ENCODE measurements around the gene DTNB. TPM values are rescaled to one million over a fixed set of nuclear protein-coding genes. Genes with fewer than 3 reads are reported as not detected.
A peak's percentile ranks its signal among the peaks of the same experiment; 100 is the strongest.

The DTNB gene
- total and polyA plus RNA-seq, 10 of the 15 experiments (the other 5 are each of a cell fraction or from before 2014, with no cell fraction given): 4.5 to 30.6 (median 11.9) TPM

GRCh38 chr2:25362434-25363145 is 310.8 kb downstream of the DTNB start:
- peak overlapping the region; percentile 64 for H2AFZ ChIP-seq (ENCODE audit: control insufficient read depth, low read depth, low read length)
- peak overlapping the region; percentile 97 for H3K4me2 ChIP-seq (ENCODE audit: control insufficient read depth, insufficient read depth)
- H4K20me1 ChIP-seq (ENCODE audit: control insufficient read depth, insufficient read depth): no peaks in the 10 kb centered on the region
- FAIRE-seq (no peak), DNase-seq (ENCODE audit: low read depth, low spot score) (peak; percentile 80), ATAC-seq (peak; percentile 92)
- peak overlapping the region; percentile 84 for H3K27ac ChIP-seq (ENCODE audit: control insufficient read depth, insufficient read depth)
- peak overlapping the region; percentile 69 for H3K9ac ChIP-seq (ENCODE audit: control insufficient read depth, insufficient read depth, low read length)
- intact Hi-C loops (cut with micrococcal nuclease; ENCODE audit: unreplicated experiment) (loop anchor here (1.0 to 2.0 kb wide), 5 partner anchors 14 to 205 kb away; no protein-coding TSS in a partner anchor), in situ Hi-C loops (cut with MboI) (no loop called here)
- 1% methylated on average over 21 of the region's 21 CpGs for WGBS (ENCODE audit: insufficient coverage, insufficient replicate concordance, low lambda C conversion rate, missing lambda C conversion rate)
- H3K36me3 ChIP-seq (ENCODE audit: control insufficient read depth in 2 of 2, insufficient read depth in 2 of 2, low read length in 1 of 2): no peaks in the 10 kb centered on the region
- RAD21 ChIA-PET (ENCODE audit: unreplicated experiment): interaction anchor here (0.6 to 2.6 kb wide), 33 partner anchors 9 to 387 kb away, joined by 3 to 59 read pairs (median 5); no protein-coding TSS in a partner anchor
- H3K4me3 ChIP-seq: peak overlapping the region; percentile 72
- no peaks in the 10 kb centered on the region for H3K27me3 ChIP-seq (replicated peaks in 1 of 2; ENCODE audit: control insufficient read depth in 2 of 2, insufficient read depth in 2 of 2, low read length in 1 of 2)
- peaks cover 13% of the 10 kb centered on the region for H3K4me1 ChIP-seq (ENCODE audit: control insufficient read depth, insufficient read depth, low read length)
- SMC1A ChIA-PET (ENCODE audit: uncharacterized antibody, unreplicated experiment): interaction anchor here (0.8 to 3.1 kb wide), 40 partner anchors 9 to 240 kb away, joined by 3 to 39 read pairs (median 5); partner anchors contain the start of gene DNMT3A
- BruUV-seq (replicated peaks): TSS peak; percentile 98
- H3K79me2 ChIP-seq (ENCODE audit: control insufficient read depth, insufficient read depth, low read length): no peaks in the 10 kb centered on the region
- CTCF ChIA-PET: interaction anchor here (0.7 to 8.6 kb wide), 58 partner anchors 9 to 434 kb away, joined by 3 to 126 read pairs (median 5); partner anchors contain the start of genes DNMT3A, DTNB and POMC
- H3K9me3 ChIP-seq (replicated peaks; ENCODE audit: control insufficient read depth, insufficient read depth, low read length): no peaks in the 10 kb centered on the region
- POLR2A ChIA-PET: interaction anchor here (0.5 to 3.2 kb wide), 35 partner anchors 9 to 570 kb away, joined by 3 to 40 read pairs (median 5); no protein-coding TSS in a partner anchor
- TF ChIP-seq RCOR1 (conservative IDR thresholded peaks at IDR 0.05; ENCODE audit: low read depth, low read length): peak; percentile 81; the same call in 1 of the 2 replicates
- TF ChIP-seq SKIL (IDR thresholded peaks at IDR 0.05; ENCODE audit: low read depth, poor library complexity, severe bottlenecking): peak; percentile 18
- TF ChIP-seq HSF1 (IDR thresholded peaks at IDR 0.05; ENCODE audit: low read depth, low read length): no peak
- TF ChIP-seq MEF2B (IDR thresholded peaks at IDR 0.05; ENCODE audit: partially characterized antibody, poor library complexity, severe bottlenecking): peak; percentile 72
- no peak for TF ChIP-seq WRNIP1 (IDR thresholded peaks at IDR 0.05; ENCODE audit: borderline replicate concordance, low read depth, low read length)
- TF ChIP-seq EP300 (IDR thresholded peaks at IDR 0.05; ENCODE audit: borderline replicate concordance in 1 of 2, control insufficient read depth in 1 of 2, low read depth in 2 of 2, low read length in 2 of 2): peak; percentile 78 to 91; a peak in 3 of 4 replicates
- TF ChIP-seq MYB (IDR thresholded peaks at IDR 0.05; ENCODE audit: borderline replicate concordance, low read depth, low read length): no peak; the same call in 1 of the 2 replicates
- no peak for TF ChIP-seq NR2C2 (IDR thresholded peaks at IDR 0.05; ENCODE audit: borderline replicate concordance, control insufficient read depth, insufficient read length, low read depth)
- TF ChIP-seq IRF4 (IDR thresholded peaks at IDR 0.05; ENCODE audit: low read depth, low read length): peak; percentile 75
- peak in 1 of 2 experiments; percentile 32; a peak in 1 of 3 replicates for TF ChIP-seq EGR1 (IDR thresholded peaks at IDR 0.05; ENCODE audit: borderline replicate concordance in 1 of 2, low read depth in 2 of 2, low read length in 2 of 2)
- TF ChIP-seq IRF5 (IDR thresholded peaks at IDR 0.05; ENCODE audit: borderline replicate concordance): no peak
- peak; percentile 57 for TF ChIP-seq RUNX3 (IDR thresholded peaks at IDR 0.05; ENCODE audit: low read length)
- TF ChIP-seq TCF7 (IDR thresholded peaks at IDR 0.05; ENCODE audit: borderline replicate concordance): no peak
- TF ChIP-seq HDAC2 (IDR thresholded peaks at IDR 0.05): no peak
- TF ChIP-seq POLR2A (IDR thresholded peaks at IDR 0.05; ENCODE audit: low read depth, low read length): peak; percentile 69; the same call in 1 of the 2 replicates
- no peak for TF ChIP-seq PBX3 (IDR thresholded peaks at IDR 0.05; ENCODE audit: insufficient replicate concordance, low read depth, low read length)

All from GM12878 (cell line).